HFFc6 (cell line): ENCODE results near the gene KCTD10. TPM values are rescaled to one million over a fixed set of nuclear protein-coding genes. Genes with fewer than 3 reads are reported as not detected.
A peak's percentile ranks its signal among the peaks of the same experiment; 100 is the strongest.

Experiments
- DNase-seq: peaks from one replicate; pipeline ENCODE4 v3.0.0-alpha.2; 2018
- H3K27ac Mint-ChIP-seq: 2 replicates; pipeline ENCODE4 v1.8.0; 2020; ENCODE audit warnings: mild to moderate bottlenecking, mixed read lengths
- H3K27me3 Mint-ChIP-seq: 2 replicates; pipeline ENCODE4 v1.8.0; 2021; ENCODE audit warnings: mild to moderate bottlenecking, moderate library complexity, mixed read lengths; ENCODE audit not compliant: insufficient read depth
- H3K36me3 Mint-ChIP-seq: 2 replicates; pipeline ENCODE4 v1.8.0; 2021; ENCODE audit warnings: low read depth, mixed read lengths
- H3K4me1 Mint-ChIP-seq: 2 replicates; pipeline ENCODE4 v1.8.0; 2020; ENCODE audit warnings: low read depth, mixed read lengths
- H3K4me3 Mint-ChIP-seq: 2 replicates; pipeline ENCODE4 v1.8.0; 2020; ENCODE audit warnings: mild to moderate bottlenecking, moderate library complexity, mixed read lengths
- H3K9me3 Mint-ChIP-seq: 2 replicates; pipeline ENCODE4 v1.8.0; 2020; ENCODE audit warnings: mild to moderate bottlenecking, mixed read lengths
- long read RNA-seq: library from polyadenylated mRNA; unstranded; transcript quantifications from one replicate; pipeline ENCODE4 v2.0.0, GENCODE V29; 2019
- total RNA-seq, 6 experiments: library from RNA; stranded (reverse); fragmentation: NEBNext Ultra II Directional; extraction: Animal tissue kit (Norgen Biotek cat#: 25700); gene quantifications; 2 replicates in 1 of 6; 3 replicates in 5 of 6; pipeline ENCODE4 v1.2.3, GENCODE V29; 2021
- TF ChIP-seq, protein P1 (sequence below): fragments of 200-600 bp; sonication (generic); IDR thresholded peaks from 2 replicates; pipeline ENCODE4 v1.5.0; 2021; ENCODE audit warnings: antibody characterized with exemption, mild to moderate bottlenecking

KCTD10 gene, protein sequence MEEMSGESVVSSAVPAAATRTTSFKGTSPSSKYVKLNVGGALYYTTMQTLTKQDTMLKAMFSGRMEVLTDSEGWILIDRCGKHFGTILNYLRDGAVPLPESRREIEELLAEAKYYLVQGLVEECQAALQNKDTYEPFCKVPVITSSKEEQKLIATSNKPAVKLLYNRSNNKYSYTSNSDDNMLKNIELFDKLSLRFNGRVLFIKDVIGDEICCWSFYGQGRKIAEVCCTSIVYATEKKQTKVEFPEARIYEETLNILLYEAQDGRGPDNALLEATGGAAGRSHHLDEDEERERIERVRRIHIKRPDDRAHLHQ
- total RNA-seq: 100 to 1,000 TPM; 127 to 145 (median 134) TPM
- long read RNA-seq, full-length matches to known transcripts: 60 of 119 reads
- long read RNA-seq, partial matches to known transcripts: 13 of 119 reads
- long read RNA-seq, other reads (novel, unspliced or antisense): 46 of 119 reads

DNA sequence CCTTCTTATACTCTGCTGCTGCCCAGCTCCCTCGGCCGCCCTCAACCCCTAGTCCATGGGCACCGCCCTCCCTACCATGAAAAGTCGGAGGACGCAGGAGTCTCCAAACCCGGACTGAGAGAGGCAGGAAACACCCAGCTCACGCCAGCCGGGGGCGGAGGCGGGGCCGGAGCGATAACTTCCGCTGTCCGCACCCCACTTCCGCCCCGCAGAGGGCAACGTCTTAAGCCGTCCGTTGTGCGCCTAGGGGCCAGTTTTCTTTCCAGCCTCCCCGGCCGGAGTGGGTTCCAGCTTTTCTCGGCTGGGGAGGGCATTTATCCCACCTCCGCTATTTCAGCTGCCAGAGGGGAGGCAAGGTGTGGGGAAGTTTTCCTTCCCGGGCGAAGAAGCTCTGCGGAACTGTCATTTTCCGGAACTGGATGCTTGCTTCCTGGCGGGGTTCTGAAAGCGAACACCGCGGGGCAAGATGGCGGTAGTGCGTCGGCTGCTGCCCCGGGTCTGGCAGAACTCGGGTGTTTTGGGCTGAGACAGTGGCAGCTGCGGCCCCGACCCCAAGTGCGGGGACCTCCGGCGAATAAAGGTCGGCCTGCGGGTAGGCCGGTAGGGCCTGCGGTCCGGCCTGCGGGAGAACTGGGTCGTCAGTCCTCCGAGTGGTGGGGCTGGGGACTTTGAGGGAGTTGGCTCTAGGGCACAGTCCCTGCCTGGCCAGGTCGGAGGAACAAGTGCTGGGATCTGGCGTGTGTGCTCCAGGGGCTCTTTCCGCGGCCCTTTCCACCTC lies at the start of gene KCTD10, which contains the start of gene UBE3B:
Gene KCTD10 (minus strand): TSS at position 116 of the 778 bp plus-strand sequence. CDS start 38 bp downstream, at position 78.
Gene UBE3B (plus strand): TSS at position 450 of the 778 bp plus-strand sequence. CDS start 5,918 bp downstream, outside the sequence.
- TF ChIP-seq, protein P1, sequence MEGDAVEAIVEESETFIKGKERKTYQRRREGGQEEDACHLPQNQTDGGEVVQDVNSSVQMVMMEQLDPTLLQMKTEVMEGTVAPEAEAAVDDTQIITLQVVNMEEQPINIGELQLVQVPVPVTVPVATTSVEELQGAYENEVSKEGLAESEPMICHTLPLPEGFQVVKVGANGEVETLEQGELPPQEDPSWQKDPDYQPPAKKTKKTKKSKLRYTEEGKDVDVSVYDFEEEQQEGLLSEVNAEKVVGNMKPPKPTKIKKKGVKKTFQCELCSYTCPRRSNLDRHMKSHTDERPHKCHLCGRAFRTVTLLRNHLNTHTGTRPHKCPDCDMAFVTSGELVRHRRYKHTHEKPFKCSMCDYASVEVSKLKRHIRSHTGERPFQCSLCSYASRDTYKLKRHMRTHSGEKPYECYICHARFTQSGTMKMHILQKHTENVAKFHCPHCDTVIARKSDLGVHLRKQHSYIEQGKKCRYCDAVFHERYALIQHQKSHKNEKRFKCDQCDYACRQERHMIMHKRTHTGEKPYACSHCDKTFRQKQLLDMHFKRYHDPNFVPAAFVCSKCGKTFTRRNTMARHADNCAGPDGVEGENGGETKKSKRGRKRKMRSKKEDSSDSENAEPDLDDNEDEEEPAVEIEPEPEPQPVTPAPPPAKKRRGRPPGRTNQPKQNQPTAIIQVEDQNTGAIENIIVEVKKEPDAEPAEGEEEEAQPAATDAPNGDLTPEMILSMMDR: peak; percentile 41
- Mint-ChIP-seq H3K4me1 (peaks cover 43% of the 10 kb centered on the region), H3K36me3 (peaks cover 21% of the 10 kb centered on the region), H3K27ac (peak within 1 kb of the TSS; percentile 100), H3K4me3 (peak within 1 kb of the TSS; percentile 96), H3K27me3 (no peaks in the 10 kb centered on the region), H3K9me3 (no peaks in the 10 kb centered on the region)
- DNase-seq: peak; percentile 82

DNA sequence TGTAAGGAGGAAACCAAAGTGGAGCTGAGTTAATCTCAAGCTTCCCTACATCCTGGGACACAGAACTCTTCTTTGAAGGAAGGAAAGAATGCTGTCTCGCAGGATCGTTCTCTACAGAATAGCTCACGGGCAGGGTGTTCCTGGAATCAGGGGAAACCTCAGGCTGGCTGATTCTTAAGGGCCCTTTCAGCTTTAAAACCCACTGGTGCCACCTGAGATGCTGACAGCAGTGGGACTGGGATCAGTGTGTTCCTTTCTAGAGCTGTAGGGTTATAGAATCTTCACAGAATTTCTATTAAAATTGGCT lies 48.1 kb upstream of the KCTD10 start:
- H3K4me1 Mint-ChIP-seq: peaks cover 8% of the 10 kb centered on the region
- TF ChIP-seq, protein P1: no peak
- no peaks in the 10 kb centered on the region for H3K9me3 Mint-ChIP-seq
- peaks cover 27% of the 10 kb centered on the region for H3K36me3 Mint-ChIP-seq
- DNase-seq: no peak
- no peak overlapping the region for H3K27ac Mint-ChIP-seq
- H3K27me3 Mint-ChIP-seq: no peaks in the 10 kb centered on the region; the same call in 1 of the 2 replicates
- H3K4me3 Mint-ChIP-seq: no peak overlapping the region

DNA sequence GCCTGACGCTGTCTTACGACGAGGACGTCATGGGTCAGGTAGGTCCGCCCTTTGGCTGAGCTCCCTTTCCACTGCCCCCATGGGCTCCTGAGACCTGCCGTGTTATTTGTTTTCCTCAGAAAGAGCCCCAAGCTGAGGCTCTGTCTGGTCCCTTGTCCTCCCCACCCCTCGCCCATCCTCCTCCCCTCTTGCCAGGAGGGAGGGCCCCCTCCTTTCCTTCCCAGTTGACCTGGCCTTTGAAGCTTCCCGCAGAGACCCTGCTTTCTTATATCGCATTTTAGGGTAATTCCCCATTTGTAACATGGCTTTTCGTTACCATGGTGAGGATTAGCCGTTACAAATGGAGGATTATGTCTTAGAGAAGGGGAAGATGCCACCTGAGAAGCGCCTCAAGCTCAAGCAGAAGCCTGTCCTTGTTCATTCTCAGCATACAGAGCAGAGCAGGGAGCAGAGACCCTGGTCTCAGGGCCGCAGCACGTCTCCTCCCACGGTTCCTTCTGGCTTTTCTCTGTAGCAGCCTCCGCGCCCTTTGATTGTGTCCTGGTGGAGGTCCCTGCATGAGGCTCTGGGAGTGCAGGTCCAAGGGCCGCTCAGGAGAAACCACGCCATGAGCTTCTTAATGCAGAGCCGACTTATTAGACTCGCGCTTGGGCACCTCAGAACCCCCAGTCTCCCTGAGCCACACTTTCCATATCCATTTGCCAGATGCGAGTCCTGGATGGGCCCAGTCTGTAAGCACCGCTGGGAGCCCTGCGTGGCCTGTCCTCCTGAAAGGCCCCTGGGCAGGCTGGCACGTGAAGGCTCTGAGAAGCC lies 47.6 kb upstream of the KCTD10 start:
- H3K27ac Mint-ChIP-seq: no peak overlapping the region
- TF ChIP-seq, protein P1: no peak
- no peak for DNase-seq
- no peaks in the 10 kb centered on the region; the same call in 1 of the 2 replicates for H3K27me3 Mint-ChIP-seq
- H3K9me3 Mint-ChIP-seq: no peaks in the 10 kb centered on the region
- H3K36me3 Mint-ChIP-seq: peaks cover 30% of the 10 kb centered on the region
- H3K4me3 Mint-ChIP-seq: no peak overlapping the region
- H3K4me1 Mint-ChIP-seq: peaks cover 13% of the 10 kb centered on the region

DNA sequence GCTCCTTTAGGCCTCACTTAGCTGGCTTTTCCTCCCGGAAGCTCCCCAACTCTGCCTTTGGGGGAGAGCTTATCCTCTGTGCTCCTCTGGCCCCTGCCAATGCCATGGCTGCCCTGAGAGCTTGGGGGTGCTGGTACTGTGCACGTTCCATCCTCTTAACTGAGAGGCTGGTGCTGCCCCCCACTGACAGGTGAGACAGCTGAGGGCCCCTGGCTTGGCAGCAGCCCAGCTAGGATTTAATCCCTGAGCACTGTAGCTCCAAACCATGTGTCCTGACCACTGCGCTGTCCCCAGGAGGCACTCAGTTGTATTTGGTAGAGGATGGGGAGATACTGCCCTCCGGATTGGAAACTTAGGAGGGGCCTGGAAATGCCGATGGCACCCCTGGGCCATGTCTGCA lies 46.4 kb upstream of the KCTD10 start:
- peaks cover 25% of the 10 kb centered on the region for H3K4me1 Mint-ChIP-seq
- H3K36me3 Mint-ChIP-seq: peaks cover 29% of the 10 kb centered on the region
- H3K9me3 Mint-ChIP-seq: no peaks in the 10 kb centered on the region
- H3K27me3 Mint-ChIP-seq: no peaks in the 10 kb centered on the region; the same call in 1 of the 2 replicates
- no peak overlapping the region for H3K27ac Mint-ChIP-seq
- TF ChIP-seq, protein P1: no peak
- DNase-seq: no peak
- no peak overlapping the region for H3K4me3 Mint-ChIP-seq

DNA sequence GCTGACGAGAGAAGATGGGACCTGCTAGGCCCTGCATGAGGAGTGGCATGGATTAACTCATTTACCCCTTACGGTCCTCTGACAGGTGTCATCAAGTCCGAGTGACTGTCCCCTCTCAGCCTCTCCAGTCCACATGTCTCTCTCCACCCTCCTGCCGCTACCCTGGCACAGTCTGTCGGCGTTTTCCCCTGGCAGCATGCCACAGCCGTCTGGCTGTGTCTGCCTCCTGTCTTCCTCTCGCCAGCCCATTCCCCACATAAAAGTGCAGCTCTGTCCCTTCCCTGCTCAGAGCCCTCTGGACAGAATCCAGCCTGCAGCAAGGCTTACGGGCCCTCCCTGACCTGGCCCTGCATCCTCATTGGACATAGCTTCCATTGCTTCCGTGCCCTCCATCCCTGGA lies 46.0 kb upstream of the KCTD10 start:
- H3K4me3 Mint-ChIP-seq: no peak overlapping the region
- DNase-seq: no peak
- no peak overlapping the region for H3K27ac Mint-ChIP-seq
- H3K27me3 Mint-ChIP-seq: no peaks in the 10 kb centered on the region; the same call in 1 of the 2 replicates
- peaks cover 33% of the 10 kb centered on the region for H3K36me3 Mint-ChIP-seq
- TF ChIP-seq, protein P1: no peak
- H3K9me3 Mint-ChIP-seq: no peaks in the 10 kb centered on the region
- H3K4me1 Mint-ChIP-seq: peaks cover 29% of the 10 kb centered on the region
